HG03432 (cell line): ENCODE data around the gene MAPRE2.
"Not testable (repeated sequence)": the region's sequence is repeated elsewhere in the genome, so short reads cannot be mapped to it uniquely, and the experiment has no call there.

ENCODE experiments used
- ATAC-seq: cut with Tn5 transposase; IDR thresholded peaks from one replicate; pipeline ENCODE4 v1.9.1; 2021; ENCODE audit warnings: mild to moderate bottlenecking, moderate library complexity; ENCODE audit not compliant: unreplicated experiment

MAPRE2 gene

DNA sequence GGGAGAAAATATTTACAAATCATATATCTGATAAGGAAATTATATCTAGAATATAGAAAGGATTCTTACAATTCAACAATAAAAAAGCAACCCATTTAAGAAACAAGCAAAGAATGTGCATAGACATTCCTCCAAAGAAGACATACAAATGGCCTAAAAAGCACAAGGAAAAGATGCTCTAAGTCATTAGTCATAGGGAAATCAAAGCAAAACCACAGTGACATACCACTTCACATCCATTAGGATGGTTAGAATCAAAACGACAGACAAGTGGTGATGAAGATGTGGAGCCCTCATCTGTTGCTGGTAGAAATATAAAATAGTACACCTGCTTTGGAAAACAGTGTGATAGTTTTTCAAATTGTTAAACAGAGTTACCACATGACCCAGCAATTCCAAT is 48.2 kb downstream of the MAPRE2 start:
- ATAC-seq, result no peak

DNA sequence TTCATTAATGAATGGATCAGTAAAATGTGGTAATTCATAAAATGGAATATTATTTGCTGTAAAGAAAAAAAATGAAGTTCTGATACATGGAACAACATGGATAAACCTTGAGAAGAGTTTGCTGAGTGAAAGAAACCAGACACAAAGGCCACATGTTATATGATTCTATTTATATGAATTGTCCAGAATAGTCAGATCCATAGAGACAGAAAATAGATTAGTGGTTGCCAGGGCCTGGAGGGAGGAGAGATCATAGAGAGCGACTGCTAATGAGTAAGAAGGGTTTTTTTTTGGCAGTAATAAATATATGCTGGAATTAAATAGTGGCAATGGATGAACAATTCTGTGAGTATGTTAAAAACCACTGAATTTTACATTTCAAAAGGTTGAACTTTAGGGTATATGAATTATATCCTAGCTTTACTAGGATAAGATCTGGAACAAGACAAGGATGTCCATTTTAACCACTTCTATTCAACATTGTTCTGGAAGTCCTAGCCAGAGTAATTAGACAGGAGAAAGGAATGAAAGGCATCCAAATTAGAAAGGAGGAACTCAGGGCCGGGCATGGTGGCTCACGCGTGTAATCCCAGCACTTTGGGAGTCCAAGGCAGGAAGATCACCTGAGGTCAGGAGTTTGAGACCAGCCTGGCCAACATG is 48.8 kb downstream of the MAPRE2 start:
- ATAC-seq, result no peak

- ATAC-seq, result no peak
These were observed 50.6 kb downstream of the MAPRE2 start for GRCh38 chr18:35091841-35092240.

DNA sequence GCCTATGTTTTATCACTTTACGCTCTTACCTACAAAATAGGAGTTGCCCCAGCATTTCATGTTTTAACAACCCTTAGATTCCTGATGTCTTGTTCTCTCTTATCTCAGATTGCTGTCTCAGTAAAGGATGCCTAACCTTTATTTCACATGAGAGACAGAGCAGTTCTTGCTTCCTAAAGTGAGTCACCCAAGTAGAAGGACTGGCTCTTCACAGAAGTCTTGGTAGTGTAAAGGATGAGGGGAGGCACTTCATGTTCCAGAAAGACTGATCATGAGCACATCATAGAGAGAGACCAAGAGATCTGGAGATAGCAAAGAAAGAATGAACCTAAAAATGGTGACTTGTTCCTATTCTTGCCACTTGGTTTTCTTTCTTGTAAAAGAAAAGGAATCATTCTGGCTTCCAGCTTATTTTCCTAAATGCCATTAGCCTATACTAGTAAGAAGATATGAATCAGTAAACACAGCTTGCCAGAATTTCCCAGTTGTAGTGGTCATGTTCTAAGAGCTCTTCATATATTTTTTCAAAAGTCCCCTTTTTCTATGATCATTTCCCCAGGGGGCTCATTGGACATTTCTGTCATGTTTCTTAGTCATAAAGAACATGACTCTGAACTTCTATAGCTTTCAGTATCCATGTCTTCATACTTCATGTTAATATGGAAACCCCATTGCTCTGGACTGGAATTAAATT is 54.9 kb downstream of the MAPRE2 start:
- ATAC-seq, result peak; percentile 94

- ATAC-seq, result no peak
These were observed 55.4 kb downstream of the MAPRE2 start for GRCh38 chr18:35096677-35097011.

GRCh38 chr18:35097195-35097594 is 56.0 kb downstream of the MAPRE2 start:
- no peak for ATAC-seq

- ATAC-seq, result no peak
These were observed 56.5 kb downstream of the MAPRE2 start for GRCh38 chr18:35097763-35098162.

- ATAC-seq, result no peak
These were observed 58.7 kb downstream of the MAPRE2 start for GRCh38 chr18:35099911-35100310.

DNA sequence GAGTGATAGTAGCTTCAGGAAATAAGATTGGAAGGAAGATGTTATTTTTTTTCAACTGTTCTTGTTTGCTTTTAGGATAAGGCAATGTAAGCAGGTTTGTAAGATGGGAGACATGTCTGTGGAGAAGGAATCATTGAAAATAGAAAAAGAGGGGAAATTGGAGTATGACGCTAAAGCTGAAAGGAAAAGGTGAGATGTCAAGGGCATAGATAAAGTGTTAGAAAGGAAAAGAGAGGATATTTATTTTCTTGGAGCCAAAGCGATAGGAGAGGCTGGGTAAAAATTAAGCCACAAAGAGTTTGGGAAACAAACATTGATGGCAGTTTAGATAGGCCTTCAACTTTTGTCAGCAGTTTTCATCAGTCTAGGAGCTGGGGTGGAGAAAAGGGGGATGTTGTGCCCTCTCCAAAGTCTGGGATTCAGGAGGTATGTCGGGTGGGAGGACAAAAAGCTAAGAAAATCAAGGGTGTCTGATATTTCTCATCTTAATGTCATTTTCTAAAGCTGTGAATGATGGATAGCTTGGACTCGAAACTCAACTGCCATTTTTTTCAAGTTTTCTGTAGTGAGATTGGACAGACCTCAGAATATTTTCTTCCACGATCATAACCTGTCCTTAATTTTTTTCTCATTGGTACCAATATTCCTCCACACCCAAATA is 63.3 kb downstream of the MAPRE2 start:
- no peak for ATAC-seq

GRCh38 chr18:35106013-35106844 is 65.0 kb downstream of the MAPRE2 start:
- ATAC-seq, result no peak

- ATAC-seq, result no peak
These were observed 65.6 kb downstream of the MAPRE2 start for GRCh38 chr18:35106845-35107148.

DNA sequence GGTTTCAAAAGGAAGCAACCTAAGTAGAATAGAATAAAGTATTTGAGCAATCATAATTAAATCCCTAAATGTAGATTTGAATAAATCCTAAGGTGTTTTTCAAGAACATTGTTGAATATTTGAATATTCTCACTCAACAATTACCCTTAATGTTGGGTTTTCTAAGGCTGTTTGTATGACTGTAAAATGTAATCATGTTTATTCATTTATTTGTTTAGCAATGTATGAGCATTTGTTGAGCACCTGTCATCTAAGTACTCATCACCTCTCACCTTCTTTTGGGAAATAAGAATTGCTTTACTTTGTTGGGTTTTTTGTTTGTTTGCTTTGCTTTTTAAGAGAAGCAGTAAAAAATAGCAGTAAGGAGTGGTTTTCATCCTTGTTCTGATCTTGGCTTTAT is 66.0 kb downstream of the MAPRE2 start:
- ATAC-seq, result no peak

GRCh38 chr18:35108088-35108487 is 66.9 kb downstream of the MAPRE2 start:
- not testable (repeated sequence) for ATAC-seq

DNA sequence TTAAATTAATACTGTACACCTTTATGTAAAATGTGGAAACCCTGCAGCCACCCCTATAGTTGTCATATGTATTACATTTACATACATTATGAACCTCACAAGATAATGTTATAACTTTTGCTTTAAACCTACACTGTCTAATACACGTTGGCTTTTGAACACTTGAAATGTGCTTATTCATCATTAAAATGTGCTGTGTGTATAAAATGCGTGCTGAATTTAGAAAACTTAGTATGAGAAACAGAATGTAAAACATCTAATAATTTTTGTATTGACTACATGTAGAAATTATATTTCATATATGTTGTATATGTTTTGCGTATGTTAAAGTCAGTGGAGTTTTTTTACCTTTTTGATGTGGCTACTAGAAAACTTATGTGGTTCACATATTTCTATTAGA is 68.8 kb downstream of the MAPRE2 start:
- no peak for ATAC-seq

- ATAC-seq, result no peak
These were observed 69.6 kb downstream of the MAPRE2 start for GRCh38 chr18:35110554-35111485.

GRCh38 chr18:35112696-35113095 is 71.5 kb downstream of the MAPRE2 start:
- no peak for ATAC-seq

DNA sequence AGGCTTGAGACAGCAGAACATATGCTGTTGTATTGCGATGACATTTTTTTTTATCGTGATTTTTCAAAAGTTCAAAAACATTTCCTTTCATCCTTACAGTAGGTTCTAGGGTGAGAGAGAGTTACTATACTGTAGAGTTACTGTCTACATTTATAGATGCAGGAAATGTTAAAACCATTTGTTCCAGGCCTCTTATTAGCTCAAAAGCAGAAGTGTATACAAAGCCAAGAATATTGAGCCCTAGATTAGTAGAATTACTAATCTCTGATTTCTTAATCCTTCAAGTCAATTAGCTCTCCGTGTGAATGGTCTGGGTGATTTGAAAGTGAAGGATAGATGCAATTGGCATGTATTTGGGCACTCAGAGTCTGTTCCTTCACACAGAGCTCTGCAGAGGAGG is 73.1 kb downstream of the MAPRE2 start:
- no peak for ATAC-seq

- ATAC-seq, result no peak
These were observed 75.6 kb downstream of the MAPRE2 start for GRCh38 chr18:35116784-35117318.

- no peak for ATAC-seq
These were observed 76.2 kb downstream of the MAPRE2 start for GRCh38 chr18:35117372-35117771.

GRCh38 chr18:35117951-35118411 is 76.8 kb downstream of the MAPRE2 start:
- no peak for ATAC-seq
